RWPE2 (cell line): ENCODE results near the gene STK24.

Experiments used
- ATAC-seq: fragments of 200-7000 bp; cut with Tn5 transposase; 3 replicates; pipeline ENCODE4 v1.9.1; 2021; ENCODE audit warnings: low read depth
- DNase-seq: peaks from one replicate; pipeline ENCODE4 v3.0.0-alpha.2; 2020; ENCODE audit warnings: low spot score
- H3K27ac ChIP-seq: fragments of 450-650 bp; 2 replicates; pipeline ENCODE4 v1.5.1; 2017; ENCODE audit warnings: mild to moderate bottlenecking; ENCODE audit not compliant: poor library complexity, severe bottlenecking
- H3K27me3 ChIP-seq: fragments of 250-450 bp; sonication (Bioruptor Pico); 2 replicates; pipeline ENCODE4 v1.5.1; 2021; ENCODE audit warnings: mild to moderate bottlenecking, moderate library complexity; ENCODE audit not compliant: insufficient read depth, poor library complexity, severe bottlenecking
- H3K36me3 ChIP-seq: fragments of 250-450 bp; sonication (Bioruptor Pico); 2 replicates; pipeline ENCODE4 v1.5.1; 2020; ENCODE audit warnings: low read depth, mild to moderate bottlenecking, moderate library complexity
- H3K4me1 ChIP-seq: fragments of 250-450 bp; sonication (Bioruptor Pico); 2 replicates; pipeline ENCODE4 v1.5.1; 2021; ENCODE audit warnings: mild to moderate bottlenecking, moderate library complexity; ENCODE audit not compliant: insufficient read depth, poor library complexity, severe bottlenecking
- H3K4me3 ChIP-seq: fragments of 250-450 bp; sonication (Bioruptor Pico); 2 replicates; pipeline ENCODE4 v1.5.1; 2021; ENCODE audit warnings: mild to moderate bottlenecking, moderate library complexity; ENCODE audit not compliant: severe bottlenecking
- H3K9me3 ChIP-seq: fragments of 250-450 bp; sonication (Bioruptor Pico); 2 replicates; pipeline ENCODE4 v1.5.1; 2021; ENCODE audit warnings: mild to moderate bottlenecking, moderate library complexity; ENCODE audit not compliant: severe bottlenecking
- TF ChIP-seq, protein P1 (sequence below): fragments of 450-650 bp; IDR thresholded peaks from one replicate; pipeline ENCODE4 v1.5.1; 2017; ENCODE audit warnings: mild to moderate bottlenecking, moderate library complexity; ENCODE audit not compliant: poor library complexity, severe bottlenecking

Gene STK24

GRCh38 chr13:98398581-98398980, 178.3 kb downstream of the STK24 start:
- ATAC-seq = no peak
- TF ChIP-seq, protein P1, sequence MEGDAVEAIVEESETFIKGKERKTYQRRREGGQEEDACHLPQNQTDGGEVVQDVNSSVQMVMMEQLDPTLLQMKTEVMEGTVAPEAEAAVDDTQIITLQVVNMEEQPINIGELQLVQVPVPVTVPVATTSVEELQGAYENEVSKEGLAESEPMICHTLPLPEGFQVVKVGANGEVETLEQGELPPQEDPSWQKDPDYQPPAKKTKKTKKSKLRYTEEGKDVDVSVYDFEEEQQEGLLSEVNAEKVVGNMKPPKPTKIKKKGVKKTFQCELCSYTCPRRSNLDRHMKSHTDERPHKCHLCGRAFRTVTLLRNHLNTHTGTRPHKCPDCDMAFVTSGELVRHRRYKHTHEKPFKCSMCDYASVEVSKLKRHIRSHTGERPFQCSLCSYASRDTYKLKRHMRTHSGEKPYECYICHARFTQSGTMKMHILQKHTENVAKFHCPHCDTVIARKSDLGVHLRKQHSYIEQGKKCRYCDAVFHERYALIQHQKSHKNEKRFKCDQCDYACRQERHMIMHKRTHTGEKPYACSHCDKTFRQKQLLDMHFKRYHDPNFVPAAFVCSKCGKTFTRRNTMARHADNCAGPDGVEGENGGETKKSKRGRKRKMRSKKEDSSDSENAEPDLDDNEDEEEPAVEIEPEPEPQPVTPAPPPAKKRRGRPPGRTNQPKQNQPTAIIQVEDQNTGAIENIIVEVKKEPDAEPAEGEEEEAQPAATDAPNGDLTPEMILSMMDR = no peak
- H3K27ac ChIP-seq = no peak overlapping the region

GRCh38 chr13:98397861-98398260, 179.0 kb downstream of the STK24 start:
- ATAC-seq (no peak), DNase-seq (no peak)
- no peaks in the 10 kb centered on the region; the same call in 1 of the 2 replicates for H3K36me3 ChIP-seq
- H3K9me3 ChIP-seq = no peaks in the 10 kb centered on the region
- TF ChIP-seq, protein P1 = no peak
- H3K4me3 ChIP-seq = no peak overlapping the region
- H3K4me1 ChIP-seq = no peaks in the 10 kb centered on the region
- no peak overlapping the region for H3K27ac ChIP-seq
- no peaks in the 10 kb centered on the region for H3K27me3 ChIP-seq

More at GRCh38 chr13:98398581-98398980, 178.3 kb downstream of the STK24 start:
- no peak for DNase-seq
- Histone ChIP-seq H3K9me3 (no peaks in the 10 kb centered on the region), H3K4me3 (no peak overlapping the region), H3K27me3 (no peaks in the 10 kb centered on the region), H3K36me3 (no peaks in the 10 kb centered on the region; the same call in 1 of the 2 replicates), H3K4me1 (no peaks in the 10 kb centered on the region)

GRCh38 chr13:98397221-98397620, 179.7 kb downstream of the STK24 start:
- H3K4me1 ChIP-seq = no peaks in the 10 kb centered on the region
- H3K9me3 ChIP-seq = no peaks in the 10 kb centered on the region
- ATAC-seq (0 out of 3 replicates have a peak, but pooled peaks have one; percentile 42), DNase-seq (no peak)
- H3K27ac ChIP-seq = no peak overlapping the region
- TF ChIP-seq, protein P1 = peak; percentile 24
- H3K27me3 ChIP-seq = no peaks in the 10 kb centered on the region
- H3K36me3 ChIP-seq = no peaks in the 10 kb centered on the region; the same call in 1 of the 2 replicates
- no peak overlapping the region for H3K4me3 ChIP-seq

GRCh38 chr13:98396071-98396710, 180.7 kb downstream of the STK24 start:
- no peak overlapping the region for H3K4me3 ChIP-seq
- no peaks in the 10 kb centered on the region for H3K9me3 ChIP-seq
- TF ChIP-seq, protein P1 = no peak
- H3K36me3 ChIP-seq = no peaks in the 10 kb centered on the region; the same call in 1 of the 2 replicates
- no peak overlapping the region for H3K27ac ChIP-seq
- H3K4me1 ChIP-seq = no peaks in the 10 kb centered on the region
- DNase-seq (no peak), ATAC-seq (no peak)
- H3K27me3 ChIP-seq = no peaks in the 10 kb centered on the region
